ENCODE measurements around the gene CASP4.
"Not testable (repeated sequence)": the region's sequence is repeated elsewhere in the genome, so short reads cannot be mapped to it uniquely, and the experiment has no call there.

Gene CASP4

GRCh38 chr11:104957280-104957679, 11.1 kb downstream of the CASP4 start:
- no peak for DNase-seq (ENCODE audit: low read depth in 2 of 2, low spot score in 1 of 2)

GRCh38 chr11:104956528-104956927, 11.8 kb downstream of the CASP4 start:
- DNase-seq (ENCODE audit: low read depth in 2 of 2, low spot score in 1 of 2), result no peak

- no peak for DNase-seq (ENCODE audit: low read depth in 2 of 2, low spot score in 1 of 2)
Measured at GRCh38 chr11:104946907-104947306, 21.5 kb downstream of the CASP4 start.

- DNase-seq (ENCODE audit: low read depth in 2 of 2, low spot score in 1 of 2), result no peak
Measured at GRCh38 chr11:104944076-104944475, 24.3 kb downstream of the CASP4 start.

- DNase-seq (ENCODE audit: low read depth in 2 of 2, low spot score in 1 of 2), result no peak
Measured at GRCh38 chr11:104943561-104943960, 24.8 kb downstream of the CASP4 start.

- DNase-seq (ENCODE audit: low read depth in 2 of 2, low spot score in 1 of 2), result no peak
Measured at GRCh38 chr11:104934594-104934993, 33.8 kb downstream of the CASP4 start.

DNA sequence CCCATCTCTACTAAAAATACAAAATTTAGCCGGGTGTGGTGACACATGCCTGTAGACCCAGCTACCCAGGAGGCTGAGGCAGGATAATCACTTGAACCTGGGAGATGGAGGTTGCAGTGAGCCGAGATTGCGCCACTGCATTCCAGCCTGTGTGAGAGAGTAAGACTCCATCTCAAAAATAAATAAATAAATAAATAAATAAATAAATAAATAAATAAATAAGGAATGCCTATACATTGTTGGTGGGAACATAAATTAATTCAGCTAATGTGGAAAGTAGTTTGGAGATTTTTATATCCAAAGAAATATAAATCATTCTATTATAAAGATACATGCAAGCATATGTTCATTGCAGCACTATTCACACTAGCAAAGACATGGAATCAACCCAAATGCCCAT, 34.3 kb downstream of the CASP4 start:
- DNase-seq (ENCODE audit: low read depth in 2 of 2, low spot score in 1 of 2), result not testable (repeated sequence)

DNA sequence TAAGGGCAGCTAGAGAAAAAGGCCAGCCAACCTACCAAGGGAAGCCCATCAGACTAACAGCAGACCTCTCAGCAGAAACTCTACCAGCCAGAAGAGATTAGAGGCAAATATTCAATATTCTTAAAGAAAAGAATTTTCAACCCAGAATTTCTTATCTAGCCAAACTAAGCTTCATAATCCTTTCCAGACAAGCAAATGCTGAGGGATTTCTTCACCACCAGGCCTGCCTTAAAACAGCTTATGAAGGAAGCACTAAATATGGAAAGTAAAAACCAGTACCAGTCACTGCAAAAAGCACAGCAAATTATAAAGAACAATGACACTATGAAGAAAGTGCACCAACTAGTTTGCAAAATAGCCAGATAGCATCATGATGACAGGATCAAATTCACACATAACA, 39.6 kb downstream of the CASP4 start:
- no peak for DNase-seq (ENCODE audit: low read depth in 2 of 2, low spot score in 1 of 2)

GRCh38 chr11:104926771-104927611, 41.4 kb downstream of the CASP4 start:
- no peak for DNase-seq (ENCODE audit: low read depth in 2 of 2, low spot score in 1 of 2)

DNA sequence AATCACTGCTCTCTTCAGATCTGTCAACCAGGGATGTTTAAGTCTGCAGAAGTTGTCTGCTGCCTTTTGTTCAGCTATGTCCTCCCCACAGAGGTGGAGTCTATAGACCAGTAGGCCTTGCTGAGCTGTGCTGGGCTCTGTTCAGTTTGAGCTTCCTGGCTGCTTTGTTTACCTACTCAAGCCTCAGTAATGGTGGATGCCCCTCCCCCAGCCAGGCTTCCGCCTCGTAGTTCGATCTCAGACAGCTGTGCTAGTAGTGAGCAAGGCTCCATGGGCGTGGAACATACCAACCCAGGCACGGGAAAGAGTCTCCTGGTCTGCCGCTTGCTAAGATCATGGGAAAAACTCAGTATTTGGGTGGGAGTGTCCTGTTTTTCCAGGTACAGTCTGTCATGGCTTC, 42.5 kb downstream of the CASP4 start:
- no peak for DNase-seq (ENCODE audit: low read depth in 2 of 2, low spot score in 1 of 2)

- DNase-seq (ENCODE audit: low read depth in 2 of 2, low spot score in 1 of 2), result no peak
Measured at GRCh38 chr11:104918113-104918824, 50.1 kb downstream of the CASP4 start.

GRCh38 chr11:104917271-104918112, 50.9 kb downstream of the CASP4 start:
- no peak for DNase-seq (ENCODE audit: low read depth in 2 of 2, low spot score in 1 of 2)

GRCh38 chr11:104916442-104916841, 51.9 kb downstream of the CASP4 start:
- DNase-seq (ENCODE audit: low read depth in 2 of 2, low spot score in 1 of 2), result no peak

DNA sequence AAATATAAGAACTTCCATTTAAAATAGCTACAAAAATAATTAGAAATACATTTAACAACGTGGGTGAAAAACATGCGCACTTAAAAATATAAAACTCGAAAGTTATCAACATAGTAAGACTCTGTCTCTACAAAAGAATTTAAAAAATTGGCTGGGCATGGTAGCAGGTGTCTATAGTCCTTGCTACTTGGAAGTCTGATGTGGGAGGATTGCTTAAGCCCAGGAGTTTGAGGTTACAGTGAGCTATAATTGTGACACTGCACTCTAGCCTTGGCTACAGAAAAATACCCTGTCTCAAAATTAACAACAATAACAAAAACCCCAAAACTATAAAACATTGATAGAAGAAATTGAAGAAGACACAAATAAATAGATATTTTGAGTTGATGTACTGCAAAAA, 56.3 kb downstream of the CASP4 start:
- no peak for DNase-seq (ENCODE audit: low read depth in 2 of 2, low spot score in 1 of 2)

DNA sequence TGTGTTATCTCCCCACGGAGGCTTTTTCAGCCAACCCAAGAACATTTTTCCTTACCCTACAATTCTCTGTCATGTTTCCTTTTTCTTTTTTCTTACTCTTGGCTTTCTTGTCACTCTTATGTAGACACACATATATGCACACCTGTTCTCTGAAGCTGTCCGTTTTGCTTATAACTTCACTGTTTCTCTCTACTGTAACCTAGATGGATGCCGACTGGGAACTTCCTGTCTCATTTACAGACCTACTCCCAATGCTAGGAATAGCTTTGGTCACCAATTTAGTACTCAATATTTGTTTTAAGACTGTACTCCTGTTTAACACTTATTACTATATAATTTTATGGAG, 60.2 kb downstream of the CASP4 start:
- DNase-seq (ENCODE audit: low read depth in 2 of 2, low spot score in 1 of 2), result no peak

DNA sequence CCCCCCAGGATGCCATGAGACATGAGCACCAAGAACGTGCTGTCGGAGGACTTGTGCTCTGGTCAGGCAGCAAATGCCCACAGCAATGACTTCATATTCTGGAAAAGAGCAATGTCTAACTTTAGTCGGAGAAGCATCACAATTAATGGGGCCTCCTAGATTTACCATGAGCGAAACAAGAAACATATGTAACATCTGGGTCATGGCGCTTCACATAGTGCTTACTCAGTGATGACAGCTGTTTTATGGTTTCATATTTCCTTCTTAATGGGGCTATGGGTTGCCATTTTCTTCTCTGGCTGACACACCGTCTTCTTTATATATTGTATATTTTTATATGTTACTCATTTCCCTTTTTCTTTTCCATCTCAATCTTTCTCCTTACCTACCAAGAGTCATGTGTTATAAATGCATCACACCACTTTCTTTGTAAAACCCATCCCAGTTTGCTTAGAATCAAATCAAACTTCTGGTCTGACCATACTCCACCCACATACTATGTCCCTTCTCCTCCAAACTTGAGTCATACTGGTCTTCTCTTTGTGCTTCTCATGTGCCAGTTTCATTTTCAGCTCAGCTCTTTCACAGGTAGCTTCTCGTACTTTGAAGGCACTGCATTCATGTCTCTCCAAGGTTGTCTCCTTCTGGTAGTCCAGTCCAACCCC, 60.7 kb downstream of the CASP4 start:
- DNase-seq (ENCODE audit: low read depth in 2 of 2, low spot score in 1 of 2), result no peak

GRCh38 chr11:104905271-104905670, 63.1 kb downstream of the CASP4 start:
- DNase-seq (ENCODE audit: low read depth in 2 of 2, low spot score in 1 of 2), result no peak

DNA sequence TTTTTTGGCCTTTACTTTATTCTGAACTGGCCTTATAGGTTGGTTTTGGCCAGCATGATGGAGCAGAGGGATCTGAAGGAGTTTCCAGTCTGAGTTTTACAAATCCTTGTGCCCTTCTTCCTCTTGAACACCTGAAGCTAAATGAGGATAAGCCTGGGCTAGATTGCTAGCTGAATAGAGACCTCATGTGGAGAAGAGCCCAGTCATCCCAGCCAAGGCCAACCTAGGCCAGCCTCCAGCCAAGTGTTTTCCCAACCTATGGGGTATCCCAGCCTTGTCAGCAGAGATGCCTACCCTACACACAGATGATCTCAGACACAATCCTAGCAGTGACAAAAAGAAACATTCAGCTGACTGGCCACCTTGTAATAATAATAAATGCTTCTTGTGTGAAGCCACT, 69.1 kb downstream of the CASP4 start:
- no peak for DNase-seq (ENCODE audit: low read depth in 2 of 2, low spot score in 1 of 2)

DNA sequence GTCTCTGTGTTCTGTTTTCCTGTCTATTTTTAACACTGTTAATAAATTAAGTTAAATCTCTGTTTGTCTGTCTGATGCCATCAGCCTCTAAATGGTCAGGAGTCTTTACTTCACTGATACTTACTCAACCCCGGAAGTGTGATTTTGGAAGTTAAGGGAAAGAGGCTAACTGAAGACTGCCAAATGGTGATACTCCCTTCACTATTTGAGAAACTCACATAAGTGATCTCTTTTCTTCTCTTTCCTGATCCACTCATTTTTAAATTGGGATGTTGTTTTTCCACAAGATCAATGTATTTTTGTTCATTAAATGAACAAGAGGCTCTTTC, 69.7 kb downstream of the CASP4 start:
- DNase-seq (ENCODE audit: low read depth in 2 of 2, low spot score in 1 of 2), result no peak

DNA sequence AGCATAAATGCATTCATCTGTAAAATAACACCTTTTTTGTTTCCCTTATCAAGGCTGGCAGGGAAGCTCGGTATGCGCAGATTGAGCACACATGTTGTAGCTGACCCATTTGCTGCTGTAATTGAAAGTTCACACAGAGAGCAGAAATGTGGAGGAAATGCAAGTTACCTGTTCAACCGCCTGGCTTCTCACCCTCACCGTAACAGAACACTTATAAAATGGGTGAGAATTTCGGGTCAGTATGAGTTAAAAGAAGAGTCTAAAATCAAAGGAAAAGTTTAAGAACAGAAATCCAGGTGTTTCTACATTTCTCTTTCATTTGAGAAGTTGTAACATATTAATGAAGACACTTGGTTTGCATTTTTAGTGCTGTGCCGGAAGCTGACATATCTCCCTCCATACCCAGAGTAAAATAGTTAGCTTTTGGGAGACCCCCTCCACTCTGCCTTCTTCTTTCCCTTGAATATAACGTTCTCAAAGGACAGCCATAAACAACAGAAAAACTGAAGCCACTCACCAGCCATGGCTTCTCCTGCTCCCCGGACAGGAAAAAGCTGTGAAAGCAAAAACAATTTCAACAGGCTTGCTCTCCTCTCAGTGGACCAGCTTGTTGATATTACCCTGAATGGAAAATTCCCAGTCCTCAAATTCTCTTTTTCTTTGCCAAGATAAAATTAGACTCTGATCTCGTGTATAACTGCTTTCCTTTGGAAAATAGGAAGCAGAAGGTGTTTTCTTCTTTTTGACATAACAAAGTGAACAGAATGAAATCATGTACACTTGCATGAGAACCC, 70.3 kb downstream of the CASP4 start, which contains the start of gene CASP12:
Gene CASP12, minus strand, starts transcription at position 570 of the 794 bp plus-strand sequence.
- DNase-seq (ENCODE audit: low read depth in 2 of 2, low spot score in 1 of 2), result no peak

Measured in stimulated activated CD8-positive, alpha-beta memory T cell treated with anti-CD3 and anti-CD28 coated beads, Interleukin-4, amount 100 ng/mL, for 1 hour (primary cell).